MCF 10A (cell line): ENCODE results near the gene SDC1. TPM values are rescaled to one million over a fixed set of nuclear protein-coding genes. Genes with fewer than 3 reads are reported as not detected.

Experiments used
- BruUV-seq: library from RNA; stranded (reverse); fragments of 400-500 nt; replicated peaks from 2 replicates; lab custom pipeline; 2021; lab: Mats Ljungman, UMichigan
- CTCF ChIA-PET: fragments of 300-600 bp; sonication (Branson Sonifier 250); formaldehyde crosslinking; extraction: SDS; loops from one replicate; lab custom pipeline; 2021; ENCODE audit warnings: antibody characterized with exemption, inconsistent platforms; lab: Yijun Ruan, JAX
- POLR2A ChIA-PET: fragments of 300-600, 350-650 bp; sonication (Branson Sonifier 250); formaldehyde crosslinking; extraction: SDS; loops from one replicate; lab custom pipeline; 2020; ENCODE audit warnings: antibody characterized with exemption, inconsistent platforms; lab: Yijun Ruan, JAX
- DNase-seq: peaks from one replicate; pipeline ENCODE4 v3.0.0-alpha.2; 2018; ENCODE audit not compliant: unreplicated experiment
- H3K27ac Mint-ChIP-seq: one replicate; pipeline ENCODE4 v1.8.0; 2022; ENCODE audit warnings: mild to moderate bottlenecking, low read depth, mixed read lengths; ENCODE audit not compliant: unreplicated experiment
- H3K27me3 Mint-ChIP-seq: one replicate; pipeline ENCODE4 v1.8.0; 2022; ENCODE audit warnings: mixed read lengths; ENCODE audit not compliant: insufficient read depth, unreplicated experiment
- H3K36me3 Mint-ChIP-seq: one replicate; pipeline ENCODE4 v1.8.0; 2022; ENCODE audit warnings: mild to moderate bottlenecking, moderate library complexity, mixed read lengths; ENCODE audit not compliant: insufficient read depth, unreplicated experiment
- H3K4me1 Mint-ChIP-seq: one replicate; pipeline ENCODE4 v1.8.0; 2022; ENCODE audit warnings: mixed read lengths; ENCODE audit not compliant: insufficient read depth, unreplicated experiment
- H3K4me3 Mint-ChIP-seq: one replicate; pipeline ENCODE4 v1.8.0; 2022; ENCODE audit warnings: mild to moderate bottlenecking, moderate library complexity, mixed read lengths; ENCODE audit not compliant: unreplicated experiment
- H3K9me3 Mint-ChIP-seq: one replicate; pipeline ENCODE4 v1.8.0; 2022; ENCODE audit warnings: mixed read lengths; ENCODE audit not compliant: unreplicated experiment
- intact Hi-C: fragments of 100-400 bp; cut with micrococcal nuclease; formaldehyde crosslinking; loops from 2 replicates; pipeline ENCODE4 v1.14.1; 2022
- total RNA-seq: library from RNA; stranded (reverse); gene quantifications from 2 replicates; pipeline ENCODE4 v1.2.3, GENCODE V29; 2022
- TF ChIP-seq, protein P1 (sequence below): fragments of 200-600 bp; IDR thresholded peaks from one replicate; pipeline ENCODE4 v1.8.0; 2022; ENCODE audit warnings: antibody characterized with exemption, mild to moderate bottlenecking; ENCODE audit not compliant: unreplicated experiment

SDC1 gene
- total RNA-seq, 1 experiment from 2014 or later: 232 TPM

DNA sequence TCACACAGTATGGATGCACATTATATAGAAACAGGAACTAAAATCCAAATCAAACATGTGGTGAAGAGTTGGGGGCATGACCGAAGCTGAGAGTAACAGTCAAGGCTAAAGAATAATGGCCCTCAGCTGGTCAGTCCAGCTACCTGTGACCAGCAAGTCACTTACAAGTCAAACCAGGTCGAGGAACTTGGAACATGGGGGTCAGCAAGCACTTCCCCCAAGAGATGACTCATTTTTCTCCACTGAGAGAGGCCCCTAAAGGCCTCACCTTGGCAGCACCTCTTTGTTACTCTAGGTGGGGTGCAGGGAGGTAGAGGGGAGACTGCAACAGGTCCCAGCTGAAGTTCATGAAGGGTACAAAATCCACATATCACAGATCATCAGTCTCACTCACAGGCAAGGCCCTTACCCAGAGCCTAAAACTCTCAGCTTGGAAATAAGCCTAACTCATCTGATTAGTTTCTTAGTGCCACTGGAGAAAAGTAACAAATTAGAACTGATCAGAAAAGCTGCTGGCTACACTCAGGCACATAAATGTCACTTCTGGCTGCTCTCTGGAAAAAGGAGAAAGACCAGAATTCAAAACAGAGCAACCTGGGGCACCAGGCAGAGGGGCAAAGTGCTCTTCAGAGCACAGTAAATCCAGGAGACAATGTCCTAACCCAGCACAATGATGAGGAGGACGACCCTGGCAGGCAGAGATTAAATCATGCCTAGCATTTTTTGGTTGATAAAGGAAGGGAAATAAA is 4.0 kb downstream of the SDC1 start:
- Mint-ChIP-seq H3K27ac (peak overlapping the region; percentile 85), H3K9me3 (no peaks in the 10 kb centered on the region), H3K36me3 (peaks cover 4% of the 10 kb centered on the region), H3K27me3 (no peaks in the 10 kb centered on the region), H3K4me1 (peaks cover 46% of the 10 kb centered on the region), H3K4me3 (peak overlapping the region; percentile 75)
- POLR2A ChIA-PET: interaction anchor here (0.7 to 8.2 kb wide), 12 partner anchors 10 to 170 kb away, joined by 3 to 222 read pairs (median 8); partner anchors contain the start of gene LAPTM4A
- TF ChIP-seq, protein P1, sequence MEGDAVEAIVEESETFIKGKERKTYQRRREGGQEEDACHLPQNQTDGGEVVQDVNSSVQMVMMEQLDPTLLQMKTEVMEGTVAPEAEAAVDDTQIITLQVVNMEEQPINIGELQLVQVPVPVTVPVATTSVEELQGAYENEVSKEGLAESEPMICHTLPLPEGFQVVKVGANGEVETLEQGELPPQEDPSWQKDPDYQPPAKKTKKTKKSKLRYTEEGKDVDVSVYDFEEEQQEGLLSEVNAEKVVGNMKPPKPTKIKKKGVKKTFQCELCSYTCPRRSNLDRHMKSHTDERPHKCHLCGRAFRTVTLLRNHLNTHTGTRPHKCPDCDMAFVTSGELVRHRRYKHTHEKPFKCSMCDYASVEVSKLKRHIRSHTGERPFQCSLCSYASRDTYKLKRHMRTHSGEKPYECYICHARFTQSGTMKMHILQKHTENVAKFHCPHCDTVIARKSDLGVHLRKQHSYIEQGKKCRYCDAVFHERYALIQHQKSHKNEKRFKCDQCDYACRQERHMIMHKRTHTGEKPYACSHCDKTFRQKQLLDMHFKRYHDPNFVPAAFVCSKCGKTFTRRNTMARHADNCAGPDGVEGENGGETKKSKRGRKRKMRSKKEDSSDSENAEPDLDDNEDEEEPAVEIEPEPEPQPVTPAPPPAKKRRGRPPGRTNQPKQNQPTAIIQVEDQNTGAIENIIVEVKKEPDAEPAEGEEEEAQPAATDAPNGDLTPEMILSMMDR: no peak
- no peak for DNase-seq
- intact Hi-C loops: loop anchor here (1.0 kb wide), 1 partner anchor 80 kb away; no protein-coding TSS in a partner anchor
- CTCF ChIA-PET: interaction anchor here (0.6 to 8.4 kb wide), 14 partner anchors 11 to 205 kb away, joined by 3 to 140 read pairs (median 5); no protein-coding TSS in a partner anchor
- no TSS peak for BruUV-seq

GRCh38 chr2:20219763-20220380 is 5.1 kb downstream of the SDC1 start:
- CTCF ChIA-PET: interaction anchor here (0.6 to 8.4 kb wide), 9 partner anchors 12 to 130 kb away, joined by 3 to 140 read pairs (median 4); no protein-coding TSS in a partner anchor

GRCh38 chr2:20218331-20219320 is 6.3 kb downstream of the SDC1 start:
- TF ChIP-seq, protein P1: no peak
- DNase-seq: no peak
- intact Hi-C loops: no loop called here
- no TSS peak for BruUV-seq
- Mint-ChIP-seq H3K36me3 (peaks cover 18% of the 10 kb centered on the region), H3K27ac (peak overlapping the region; percentile 37), H3K4me3 (peak overlapping the region; percentile 54), H3K27me3 (no peaks in the 10 kb centered on the region), H3K9me3 (no peaks in the 10 kb centered on the region), H3K4me1 (peaks cover 67% of the 10 kb centered on the region)
- POLR2A ChIA-PET: interaction anchor here (0.6 to 5.6 kb wide), 8 partner anchors 10 to 165 kb away, joined by 3 to 44 read pairs (median 10); no protein-coding TSS in a partner anchor
- CTCF ChIA-PET: interaction anchor here (0.6 to 4.5 kb wide), 8 partner anchors 7 to 204 kb away, joined by 3 to 23 read pairs (median 4); partner anchors contain the start of gene SDC1

More at GRCh38 chr2:20219763-20220380, 5.1 kb downstream of the SDC1 start:
- Mint-ChIP-seq H3K4me3 (peak overlapping the region; percentile 27), H3K4me1 (peaks cover 55% of the 10 kb centered on the region), H3K36me3 (peaks cover 7% of the 10 kb centered on the region), H3K9me3 (no peaks in the 10 kb centered on the region), H3K27me3 (no peaks in the 10 kb centered on the region), H3K27ac (peak overlapping the region; percentile 37)
- intact Hi-C loops: no loop called here
- TF ChIP-seq, protein P1: no peak
- POLR2A ChIA-PET: interaction anchor here (1.2 to 8.2 kb wide), 6 partner anchors 9 to 168 kb away, joined by 3 to 222 read pairs (median 28); partner anchors contain the start of gene LAPTM4A
- no peak for DNase-seq
- no TSS peak for BruUV-seq
